Endothelial cell of umbilical vein (primary cell): Measurements from ENCODE around the gene DLL3. TPM values are rescaled to one million over a fixed set of nuclear protein-coding genes. Genes with fewer than 3 reads are reported as not detected.

Experiments used
- BruUV-seq: library from RNA; stranded (reverse); fragments of 400-500 nt; replicated peaks from 2 replicates; lab custom pipeline; 2021; lab: Mats Ljungman, UMichigan
- CTCF ChIA-PET: fragments of 300-600, 350-600 bp; sonication (Branson Sonifier 250); formaldehyde crosslinking; loops from one replicate; lab custom pipeline; 2021; ENCODE audit warnings: antibody characterized with exemption, inconsistent platforms; lab: Charles Lee
- POLR2A ChIA-PET: fragments of 300-600, 350-600 bp; sonication (Branson Sonifier 250); formaldehyde crosslinking; loops from one replicate; lab custom pipeline; 2021; ENCODE audit warnings: antibody characterized with exemption, inconsistent platforms; lab: Charles Lee
- DNase-seq: peaks from one replicate; pipeline ENCODE4 v3.0.0-alpha.2; 2011; ENCODE audit warnings: low read depth, low spot score
- FAIRE-seq: peaks from 2 replicates; lab custom pipeline; 2011; peaks lifted over from hg19 to GRCh38; lab: Jason Lieb, UNC
- H2AFZ ChIP-seq: 2 replicates; pipeline ENCODE4 v1.6.0; 2012; ENCODE audit warnings: low read depth, low read length, control low read depth, inconsistent platforms
- H3K27ac ChIP-seq: 2 replicates; pipeline ENCODE4 v1.5.1; 2011; ENCODE audit warnings: low read depth, mild to moderate bottlenecking, control low read depth, low read length, moderate library complexity; ENCODE audit not compliant: insufficient read depth
- H3K27me3 ChIP-seq, 2 experiments: 2 replicates each; pipeline versions ENCODE4 v1.6.0 to v1.6.1; 2011; ENCODE audit warnings: low read length in 2 of 2, mixed read lengths in 1 of 2; ENCODE audit not compliant: control insufficient read depth in 2 of 2, insufficient read depth in 2 of 2
- H3K36me3 ChIP-seq, 2 experiments: 2 replicates in 1 of 2; 3 replicates in 1 of 2; pipeline ENCODE4 v1.5.1; 2011; ENCODE audit warnings: low read length in 2 of 2, mild to moderate bottlenecking in 1 of 2, moderate library complexity in 1 of 2; ENCODE audit not compliant: control insufficient read depth in 2 of 2, insufficient read depth in 2 of 2; ENCODE audit errors: extremely low read depth in 1 of 2
- H3K4me1 ChIP-seq: 3 replicates; pipeline ENCODE4 v1.5.1; 2011; ENCODE audit warnings: mild to moderate bottlenecking, low read length; ENCODE audit not compliant: control insufficient read depth, insufficient read depth; ENCODE audit errors: extremely low read depth
- H3K4me2 ChIP-seq: 2 replicates; pipeline ENCODE4 v1.6.1; 2011; ENCODE audit warnings: low read length, control low read depth, mixed read lengths; ENCODE audit not compliant: insufficient read depth
- H3K4me3 ChIP-seq, 3 experiments: fragments of 200-600 bp in 1 of 3; sonication (generic), shearing (Covaris generic) in 1 of 3; replicated peaks in 1 of 3; 2 replicates each; pipeline ENCODE4 v1.5.1; 2011 to 2016; ENCODE audit warnings: control low read depth in 3 of 3, low read length in 3 of 3, mild to moderate bottlenecking in 2 of 3, inconsistent platforms in 1 of 3, low read depth in 1 of 3, moderate library complexity in 1 of 3; ENCODE audit not compliant: insufficient read depth in 1 of 3
- H3K79me2 ChIP-seq: 2 replicates; pipeline ENCODE4 v1.6.0; 2012; ENCODE audit warnings: low read length, inconsistent platforms; ENCODE audit not compliant: control insufficient read depth, insufficient read depth
- H3K9ac ChIP-seq: replicated peaks from 2 replicates; pipeline ENCODE3; 2011; ENCODE audit warnings: low read length, control low read depth; ENCODE audit not compliant: insufficient read depth; ENCODE audit errors: extremely low read depth
- H3K9me1 ChIP-seq: replicated peaks from 3 replicates; pipeline ENCODE4 v1.6.0; 2011; ENCODE audit warnings: mild to moderate bottlenecking, low read length; ENCODE audit not compliant: control insufficient read depth, insufficient read depth; ENCODE audit errors: extremely low read depth
- H3K9me3 ChIP-seq: replicated peaks from 2 replicates; pipeline ENCODE4 v1.5.1; 2012; ENCODE audit warnings: low read length, inconsistent platforms; ENCODE audit not compliant: control insufficient read depth, insufficient read depth
- H4K20me1 ChIP-seq: replicated peaks from 2 replicates; pipeline ENCODE3; 2011; ENCODE audit warnings: mild to moderate bottlenecking, low read length; ENCODE audit not compliant: control insufficient read depth, insufficient read depth; ENCODE audit errors: extremely low read depth
- EZH2 ChIP-seq: IDR thresholded peaks from 2 replicates; pipeline ENCODE4 v1.6.1; 2012; ENCODE audit warnings: borderline replicate concordance, low read depth, mild to moderate bottlenecking, moderate library complexity, low read length, inconsistent platforms; ENCODE audit not compliant: severe bottlenecking
- JUN ChIP-seq: IDR thresholded peaks from 2 replicates; pipeline ENCODE4 v1.6.1; 2011; ENCODE audit warnings: borderline replicate concordance, low read depth; ENCODE audit not compliant: insufficient read length, insufficient read depth
- POLR2A ChIP-seq: IDR thresholded peaks from 2 replicates; pipeline ENCODE4 v1.6.1; 2012; ENCODE audit warnings: low read depth, mild to moderate bottlenecking, control low read depth, low read length
- dilution Hi-C: fragments of 300-500 bp; cut with MboI; formaldehyde crosslinking; loops from one replicate; pipeline ENCODE4 v1.15.0; 2019; ENCODE audit warnings: low sequenced_read_pairs; ENCODE audit not compliant: extremely low pct_ligation_motif_present
- intact Hi-C: fragments of 100-400 bp; cut with micrococcal nuclease; formaldehyde crosslinking; loops from one replicate; pipeline ENCODE4 v1.10.0; 2022
- polyA plus RNA-seq, 4 experiments: library from polyadenylated mRNA; depleted of rRNA in 3 of 4; stranded (reverse) in 3 of 4; unstranded in 1 of 4; fragments of >200 nt; gene quantifications; 2 replicates each; pipeline versions ENCODE4 v1.2.1 to v1.2.3, GENCODE V29; 2011 to 2012; ENCODE audit warnings: missing spikeins in 1 of 4
- total RNA-seq: library from RNA; stranded (reverse); gene quantifications from 2 replicates; pipeline ENCODE4 v1.2.3, GENCODE V29; 2021
- TF ChIP-seq, protein P1 (sequence below), 2 donors: IDR thresholded peaks; 1 replicate in 1 of 2; 2 replicates in 1 of 2; pipeline ENCODE4 v1.5.1; 2011; ENCODE audit warnings: low read length in 2 of 2, mild to moderate bottlenecking in 2 of 2, moderate library complexity in 2 of 2, control low read depth in 1 of 2, inconsistent platforms in 1 of 2, low read depth in 1 of 2; ENCODE audit not compliant: insufficient read depth in 1 of 2; ENCODE audit errors: extremely low read depth in 1 of 2

DLL3 gene
- total and polyA plus RNA-seq, 2 donors (not counting 3 experiments of a cell fraction or from before 2014, with no cell fraction given), result 0.40 to 0.73 TPM

GRCh38 chr19:39514840-39515550 is 16.2 kb downstream of the DLL3 start, which contains the start of gene SELENOV:
Gene SELENOV, plus strand, starts transcription at chr19:39515139. Its CDS starts 74 bp downstream, at chr19:39515213.
- POLR2A ChIA-PET, result no interaction called here
- CTCF ChIA-PET, result interaction anchor here (1.0 to 1.4 kb wide), 4 partner anchors 10 to 27 kb away, joined by 3 to 6 read pairs (median 3); no protein-coding TSS in a partner anchor
- H2AFZ ChIP-seq, result no peak within 1 kb of the TSS
- intact Hi-C loops (no loop called here), dilution Hi-C loops (no loop called here)
- no peaks in the 10 kb centered on the region for H3K9me1 ChIP-seq
- no peaks in the 10 kb centered on the region for H3K4me1 ChIP-seq
- no peak within 1 kb of the TSS for H3K9ac ChIP-seq
- no peaks in the 10 kb centered on the region for H3K79me2 ChIP-seq
- H3K4me2 ChIP-seq, result no peak within 1 kb of the TSS
- peaks cover 42 to 48% of the 10 kb centered on the region in 2 experiments for H3K27me3 ChIP-seq
- no peak within 1 kb of the TSS for H3K4me3 ChIP-seq
- H3K27ac ChIP-seq, result no peak within 1 kb of the TSS
- TF ChIP-seq POLR2A (no peak), EZH2 (peak; percentile 95)
- TF ChIP-seq, protein P1, sequence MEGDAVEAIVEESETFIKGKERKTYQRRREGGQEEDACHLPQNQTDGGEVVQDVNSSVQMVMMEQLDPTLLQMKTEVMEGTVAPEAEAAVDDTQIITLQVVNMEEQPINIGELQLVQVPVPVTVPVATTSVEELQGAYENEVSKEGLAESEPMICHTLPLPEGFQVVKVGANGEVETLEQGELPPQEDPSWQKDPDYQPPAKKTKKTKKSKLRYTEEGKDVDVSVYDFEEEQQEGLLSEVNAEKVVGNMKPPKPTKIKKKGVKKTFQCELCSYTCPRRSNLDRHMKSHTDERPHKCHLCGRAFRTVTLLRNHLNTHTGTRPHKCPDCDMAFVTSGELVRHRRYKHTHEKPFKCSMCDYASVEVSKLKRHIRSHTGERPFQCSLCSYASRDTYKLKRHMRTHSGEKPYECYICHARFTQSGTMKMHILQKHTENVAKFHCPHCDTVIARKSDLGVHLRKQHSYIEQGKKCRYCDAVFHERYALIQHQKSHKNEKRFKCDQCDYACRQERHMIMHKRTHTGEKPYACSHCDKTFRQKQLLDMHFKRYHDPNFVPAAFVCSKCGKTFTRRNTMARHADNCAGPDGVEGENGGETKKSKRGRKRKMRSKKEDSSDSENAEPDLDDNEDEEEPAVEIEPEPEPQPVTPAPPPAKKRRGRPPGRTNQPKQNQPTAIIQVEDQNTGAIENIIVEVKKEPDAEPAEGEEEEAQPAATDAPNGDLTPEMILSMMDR (IDR thresholded peaks at IDR 0.05; ENCODE audit: extremely low read depth in 1 of 2, insufficient read depth in 1 of 2, low read depth in 1 of 2, low read length in 2 of 2), result peak in 1 of 2 donors; percentile 7
- no peak for DNase-seq
- no peaks in the 10 kb centered on the region for H4K20me1 ChIP-seq
- BruUV-seq, result no TSS peak
- no peaks in the 10 kb centered on the region for H3K36me3 ChIP-seq
- no peaks in the 10 kb centered on the region for H3K9me3 ChIP-seq
- no peak for FAIRE-seq

GRCh38 chr19:39515551-39516191 is 16.9 kb downstream of the DLL3 start:
- FAIRE-seq (no peak), DNase-seq (no peak)
- no peaks in the 10 kb centered on the region for H4K20me1 ChIP-seq
- dilution Hi-C loops, result no loop called here
- no peaks in the 10 kb centered on the region for H3K36me3 ChIP-seq
- intact Hi-C loops, result no loop called here
- H2AFZ ChIP-seq, result no peak overlapping the region
- H3K9ac ChIP-seq, result no peak overlapping the region
- H3K27ac ChIP-seq, result no peak overlapping the region
- H3K79me2 ChIP-seq, result no peaks in the 10 kb centered on the region
- TF ChIP-seq EZH2, result peak; percentile 65
- no peak for TF ChIP-seq JUN
- ChIA-PET CTCF (interaction anchor here (0.7 to 1.3 kb wide), 3 partner anchors 13 to 27 kb away, joined by 3 read pairs; no protein-coding TSS in a partner anchor), POLR2A (no interaction called here)
- H3K9me3 ChIP-seq, result no peaks in the 10 kb centered on the region
- no peaks in the 10 kb centered on the region for H3K4me1 ChIP-seq
- H3K9me1 ChIP-seq, result no peaks in the 10 kb centered on the region
- H3K4me3 ChIP-seq, result no peak overlapping the region
- peaks cover 42 to 48% of the 10 kb centered on the region in 2 experiments for H3K27me3 ChIP-seq
- H3K4me2 ChIP-seq, result no peak overlapping the region
- BruUV-seq, result no TSS peak
